Stimulated activated CD8-positive, alpha-beta memory T cell treated with anti-CD3 and anti-CD28 coated beads, Interleukin-7, amount 100 ng/mL, for 1 hour (primary cell): ENCODE data around the gene GPR153.

ENCODE experiments used
- DNase-seq, 2 donors: peaks; one replicate each; pipeline ENCODE4 v3.0.0-alpha.2; 2020; ENCODE audit warnings: low read depth in 2 of 2

The GPR153 gene

DNA sequence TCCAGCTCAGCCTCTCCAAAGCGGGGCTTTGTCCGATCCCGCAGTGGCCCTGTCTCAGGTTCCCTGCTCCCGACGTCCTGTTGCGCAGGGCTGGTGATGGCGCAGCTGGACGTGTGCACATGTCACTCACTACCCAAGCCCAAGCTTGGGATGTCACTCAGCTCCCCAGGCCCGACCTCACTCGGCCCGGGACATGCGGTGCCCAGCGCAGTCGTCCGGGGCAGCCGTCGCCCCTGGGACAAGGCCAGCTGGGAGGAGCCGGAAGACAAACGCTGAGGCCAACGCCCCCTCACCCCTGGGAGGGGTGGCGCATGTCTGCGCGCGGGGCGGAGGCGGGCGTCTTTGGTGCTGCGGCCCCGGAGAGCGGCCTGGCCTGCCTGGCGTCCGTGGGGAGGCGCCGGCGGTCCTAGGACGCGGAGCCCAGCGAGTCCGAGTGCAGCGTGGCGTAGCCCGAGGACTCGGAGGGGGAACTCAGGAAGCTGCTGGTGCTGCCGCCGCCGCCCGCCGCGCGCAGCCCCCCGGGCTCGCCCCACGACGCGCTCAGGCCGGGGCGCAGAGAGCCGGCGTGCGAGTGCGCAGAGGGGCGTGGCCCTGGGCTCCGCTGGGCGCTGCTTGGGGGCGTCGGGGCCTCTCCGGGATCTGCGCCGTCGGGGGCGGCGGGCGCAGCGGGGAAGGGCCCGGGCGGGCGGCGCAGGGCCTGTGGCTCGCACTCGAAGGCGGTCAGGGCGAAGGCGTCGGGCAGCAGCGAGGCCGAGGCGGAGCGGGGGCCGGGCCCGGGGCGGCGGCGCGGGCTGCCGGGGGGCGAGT lies 11.8 kb downstream of the GPR153 start:
- DNase-seq = no peak

DNA sequence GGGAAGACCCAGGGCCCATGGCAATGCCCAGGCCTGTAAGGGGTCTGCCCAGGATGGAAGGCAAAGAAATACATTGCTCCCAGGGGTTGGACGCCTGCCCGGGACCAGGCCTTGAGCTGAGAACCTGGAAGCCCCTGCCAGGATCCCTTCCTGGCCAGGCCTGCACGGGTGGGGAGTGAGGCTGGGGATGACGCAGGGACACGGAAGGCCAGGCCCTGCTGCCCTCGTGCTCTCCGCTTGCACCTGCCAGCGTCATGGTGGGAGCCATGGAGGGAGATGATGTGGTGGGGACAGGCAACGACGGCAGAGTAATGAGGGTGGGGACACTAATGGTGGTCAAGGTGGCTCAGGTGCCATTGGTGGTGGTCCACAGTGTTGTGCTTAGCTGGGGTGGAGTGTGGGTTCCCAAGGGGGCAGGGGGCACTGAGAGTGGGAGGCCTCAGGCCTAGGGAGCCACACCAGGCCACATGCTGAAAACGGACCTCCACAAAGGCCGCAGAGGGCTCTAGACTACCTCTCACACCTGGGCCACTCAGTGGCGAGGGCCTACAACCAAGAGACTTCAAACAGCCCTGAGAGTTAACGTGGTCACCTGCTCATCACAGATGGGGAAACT lies 12.6 kb downstream of the GPR153 start:
- DNase-seq = no peak

DNA sequence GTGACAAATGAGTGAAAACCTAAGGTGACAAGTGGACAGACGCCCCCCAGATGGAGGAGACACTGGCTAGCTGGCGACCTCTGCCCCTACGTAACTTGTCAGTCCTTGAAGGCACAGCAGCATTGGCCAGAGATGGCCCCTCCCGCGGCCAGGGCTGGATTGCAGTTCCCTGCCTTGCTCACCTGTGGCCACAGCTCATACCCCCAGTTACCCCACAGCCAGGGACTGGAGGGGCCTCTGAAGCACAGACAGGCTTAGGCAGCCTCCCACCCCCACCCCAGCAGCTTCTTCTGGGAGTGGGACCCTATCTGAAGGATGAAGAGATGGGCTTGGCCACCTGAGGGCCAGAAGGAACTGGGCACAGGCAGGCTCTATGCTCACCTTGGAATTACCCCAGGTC lies 13.2 kb downstream of the GPR153 start:
- no peak for DNase-seq

DNA sequence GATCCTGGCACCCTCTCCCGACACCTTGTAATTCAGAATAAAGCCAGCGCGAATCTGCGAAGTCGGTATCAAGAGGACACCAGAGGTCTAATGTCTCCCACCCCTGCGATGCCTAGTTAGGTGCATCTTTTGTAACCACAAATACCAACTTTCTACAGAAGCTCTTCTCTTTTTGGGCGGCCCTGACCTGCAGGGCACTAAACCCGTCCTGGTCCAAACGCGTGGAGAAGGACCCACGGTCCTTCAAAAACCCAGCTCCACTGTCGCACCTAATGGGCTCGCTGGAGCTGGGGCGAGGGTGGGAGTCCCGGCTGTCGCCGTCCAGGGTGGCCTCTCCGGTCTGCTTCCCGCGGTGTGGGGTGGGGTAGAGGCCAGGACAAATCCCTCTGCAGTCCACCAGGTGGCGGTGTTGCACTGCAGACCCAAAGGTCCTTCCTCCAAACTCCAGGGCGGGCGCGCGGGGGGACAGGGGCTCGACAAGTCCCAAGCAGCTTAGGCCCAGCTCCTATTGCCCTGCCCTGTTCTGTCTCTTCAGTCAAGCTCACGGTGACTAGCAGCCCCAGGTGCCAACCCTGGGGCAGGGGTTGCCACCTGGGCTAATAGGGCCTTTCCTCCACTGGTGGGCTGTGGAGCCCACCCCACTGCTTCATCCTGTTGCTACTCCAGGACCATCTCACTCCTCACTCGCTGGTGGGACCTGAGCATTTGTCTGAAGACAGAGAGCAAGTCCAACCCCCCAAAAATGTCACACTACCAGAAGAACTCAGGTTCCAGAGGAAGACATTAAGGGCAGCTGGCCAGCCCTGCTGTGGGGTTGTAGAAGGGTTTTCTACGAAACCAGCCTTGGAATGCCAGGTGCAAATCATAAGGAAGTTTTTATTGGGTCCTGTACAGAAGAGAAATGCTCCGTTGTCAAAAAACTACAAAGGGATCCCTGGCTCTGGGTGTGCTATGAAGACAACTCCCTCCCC lies 14.1 kb downstream of the GPR153 start:
- peak; percentile 57 to 71 for DNase-seq

DNA sequence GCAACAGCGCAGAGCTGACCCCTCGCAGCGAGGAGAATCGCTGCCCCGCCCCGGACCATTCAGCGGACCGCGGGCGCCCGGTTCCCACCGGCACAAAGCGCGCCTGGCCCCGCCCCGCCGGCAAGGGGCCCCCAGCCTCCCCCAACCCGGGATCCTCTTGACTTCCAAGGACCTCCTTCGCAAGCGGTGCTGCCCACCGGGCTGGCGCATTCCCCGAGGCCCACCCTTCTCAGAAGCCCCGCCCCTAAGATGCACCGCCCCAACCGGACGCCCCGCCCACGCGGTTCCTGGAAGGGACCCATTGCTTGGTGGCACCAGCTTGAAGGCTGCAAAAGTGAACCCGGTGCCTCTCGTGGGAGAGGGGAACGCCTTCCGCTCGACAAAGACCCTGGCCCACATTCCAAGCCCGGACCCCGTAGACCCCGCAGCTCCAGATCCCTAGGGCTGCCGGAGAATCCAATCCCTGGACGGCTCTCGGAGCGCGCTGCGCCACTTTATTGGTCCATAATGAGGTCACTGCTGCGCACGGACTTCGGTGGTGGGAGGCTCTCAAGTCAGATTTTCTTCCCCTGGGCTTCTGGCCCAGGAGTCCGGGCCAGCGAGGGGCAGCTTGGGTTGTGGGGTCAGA lies 14.9 kb downstream of the GPR153 start:
- DNase-seq = no peak

DNA sequence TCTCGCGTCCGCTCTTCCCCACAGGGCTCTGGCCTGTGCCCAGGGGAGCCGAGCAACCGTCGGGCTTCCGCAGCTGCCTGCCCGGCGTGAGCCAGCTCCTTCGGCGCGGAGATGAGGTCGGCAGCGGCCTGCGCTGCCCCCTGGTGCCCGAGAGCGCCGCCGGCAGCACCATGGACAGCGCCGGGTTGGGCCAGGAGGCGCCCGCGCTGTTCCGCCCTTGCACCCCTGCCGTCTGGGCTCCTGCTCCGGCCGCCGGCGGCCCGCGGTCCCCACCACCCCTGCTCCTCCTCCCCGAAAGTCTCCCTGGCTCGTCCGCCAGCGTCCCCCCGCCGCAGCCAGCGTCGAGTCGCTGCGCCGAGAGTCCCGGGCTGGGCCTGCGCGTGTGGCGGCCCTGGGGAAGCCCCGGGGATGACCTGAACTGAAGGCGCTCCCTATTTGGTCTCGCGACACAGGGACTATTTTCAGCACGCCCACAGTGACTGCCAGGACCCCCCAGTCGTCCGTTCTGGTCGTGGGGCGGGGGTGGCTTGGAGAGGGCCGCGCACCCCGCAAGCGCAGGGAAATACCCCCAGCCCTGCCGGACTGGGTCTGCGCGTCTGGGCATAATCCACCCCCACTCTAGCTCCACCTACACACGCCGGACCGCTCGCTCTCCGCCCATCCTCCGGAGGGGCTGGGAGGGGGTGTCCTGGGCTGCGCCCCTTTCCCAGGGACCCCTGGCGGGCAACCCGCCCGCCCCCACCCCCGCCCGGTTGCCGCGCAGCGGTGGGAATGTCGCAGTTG lies 15.6 kb downstream of the GPR153 start:
- DNase-seq = peak; percentile 55 to 68

DNA sequence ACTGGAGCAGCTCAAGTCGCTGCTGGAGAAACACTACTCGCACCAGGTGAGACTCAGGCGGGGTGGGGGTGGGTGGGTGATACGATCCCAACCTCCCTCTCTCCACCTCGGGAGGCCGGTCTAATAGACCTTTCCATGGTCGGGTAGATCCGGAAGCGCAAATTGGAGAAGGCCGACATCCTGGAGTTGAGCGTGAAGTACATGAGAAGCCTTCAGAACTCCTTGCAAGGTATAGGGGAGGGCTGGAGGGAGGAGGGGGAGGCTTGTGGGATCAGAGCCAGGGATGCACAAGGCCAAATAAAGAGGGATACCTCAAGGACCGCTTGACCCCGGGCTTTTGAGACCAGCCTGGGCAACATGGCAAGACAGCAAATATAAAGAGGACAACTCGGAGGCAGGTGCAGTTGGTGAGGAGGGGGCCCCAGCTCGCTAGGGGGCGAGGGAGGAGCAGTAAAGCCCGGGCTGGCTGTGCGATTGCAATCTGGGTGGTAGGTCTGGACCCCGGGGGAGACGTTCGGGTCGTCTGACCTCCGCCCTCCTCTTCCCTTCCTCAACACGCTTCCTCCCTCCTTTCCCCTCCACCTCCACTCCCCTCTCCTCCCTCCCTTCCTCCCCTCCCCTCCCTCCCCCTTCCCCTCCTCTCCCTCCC lies 16.4 kb downstream of the GPR153 start:
- DNase-seq = no peak

DNA sequence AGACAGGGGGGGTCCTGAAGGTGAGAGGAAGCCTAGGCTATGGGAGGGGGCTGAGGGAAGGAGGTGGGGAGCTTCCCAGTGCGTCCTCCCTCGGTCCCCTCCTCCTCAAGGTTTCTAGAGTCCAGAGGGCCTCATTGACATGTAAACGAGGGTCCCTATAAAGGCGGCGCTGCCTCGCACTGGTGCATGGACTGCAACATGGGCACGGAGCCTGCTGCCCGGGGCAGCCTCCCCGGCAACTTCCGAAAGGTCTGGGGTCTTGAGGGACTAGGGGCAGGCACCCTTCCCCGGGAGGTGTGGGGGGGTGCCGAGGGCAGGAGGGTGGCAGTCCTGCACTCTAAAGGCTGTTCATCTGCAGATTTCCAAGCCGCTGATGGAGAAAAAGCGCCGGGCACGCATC lies 16.9 kb downstream of the GPR153 start, which contains the start of gene HES3:
Gene HES3 (plus strand): TSS at position 187 of the 400 bp plus-strand sequence. CDS start 187 bp downstream, at position 374.
- DNase-seq = no peak

DNA sequence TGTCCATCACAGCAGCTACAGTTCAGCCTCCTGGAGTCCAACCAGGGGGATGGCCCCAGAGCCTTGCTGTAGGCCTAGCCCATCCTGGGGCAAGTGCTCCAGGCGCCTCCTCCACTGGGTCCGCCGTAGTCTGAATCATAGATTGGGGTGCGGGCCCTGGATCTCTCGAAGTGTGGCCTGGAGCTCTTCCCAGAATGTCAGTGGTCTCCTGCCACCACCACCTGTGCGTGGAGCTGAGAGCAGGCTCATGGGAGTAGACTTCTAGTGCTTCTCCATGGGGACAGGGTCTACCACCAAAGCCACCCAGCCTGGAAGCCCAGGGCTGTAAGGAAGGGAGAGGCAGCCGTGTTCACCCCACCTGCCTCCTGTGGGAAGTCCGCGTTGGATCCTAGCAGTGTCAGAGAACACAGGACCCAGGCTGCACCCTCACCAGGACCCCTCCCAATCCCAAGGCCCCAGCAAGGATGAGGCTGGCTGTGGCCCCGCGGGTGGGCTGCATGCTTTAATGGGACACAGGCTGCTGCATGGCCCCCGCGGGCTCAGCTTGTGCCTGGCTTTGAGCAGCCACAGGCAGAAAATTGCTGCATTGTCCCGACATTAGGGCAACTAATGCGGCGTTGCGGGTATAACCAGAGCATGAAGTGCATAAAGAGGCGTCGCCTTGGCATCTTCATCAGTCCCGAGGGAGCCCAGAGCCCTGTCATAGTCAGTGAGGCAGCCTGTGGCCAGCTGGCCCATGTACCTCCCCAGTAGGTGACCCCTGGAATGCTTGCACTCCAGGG lies 17.7 kb downstream of the GPR153 start:
- DNase-seq = no peak

DNA sequence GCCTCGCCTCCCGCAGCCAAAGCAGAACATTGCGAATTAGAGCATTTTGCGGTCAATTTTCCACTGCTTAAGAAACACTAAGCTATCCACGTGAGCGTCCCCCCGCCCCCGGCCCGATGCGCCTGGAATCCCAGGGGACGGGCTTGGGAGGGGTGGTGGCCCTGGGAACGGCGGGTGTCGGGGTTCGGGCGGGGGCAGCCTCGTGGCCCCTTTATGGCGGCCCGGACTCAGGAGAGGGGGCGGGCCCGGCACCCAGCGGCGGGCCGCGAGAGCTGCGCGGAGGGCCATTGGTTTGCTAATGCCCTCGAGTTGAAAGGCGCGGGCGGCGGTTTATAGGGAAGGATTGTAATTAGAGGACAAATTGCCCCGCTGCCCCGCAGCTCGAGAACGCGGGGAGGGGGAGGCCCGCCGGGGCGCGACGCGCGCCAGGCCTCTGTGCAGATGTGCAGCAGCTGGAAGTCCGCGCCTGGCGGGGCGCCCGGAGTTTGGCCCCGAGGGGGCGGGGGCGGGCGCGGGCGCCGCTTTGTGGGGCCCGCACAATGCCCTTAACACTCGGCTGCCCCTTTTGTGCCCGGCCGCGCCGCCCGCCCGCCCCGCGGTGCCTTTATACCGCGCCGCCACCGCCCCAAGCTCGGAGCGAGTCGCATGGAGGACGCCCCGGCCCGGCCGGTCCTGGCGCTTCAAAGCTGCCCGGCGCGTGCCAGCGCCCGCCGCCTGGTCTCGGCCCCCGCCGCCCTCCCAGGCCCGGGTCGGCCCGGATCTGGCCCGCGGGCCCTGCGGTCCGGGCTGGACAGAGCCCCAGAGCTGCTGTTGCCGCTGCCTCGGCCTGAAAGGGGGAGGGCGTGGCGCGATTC lies 18.8 kb downstream of the GPR153 start:
- DNase-seq = no peak

DNA sequence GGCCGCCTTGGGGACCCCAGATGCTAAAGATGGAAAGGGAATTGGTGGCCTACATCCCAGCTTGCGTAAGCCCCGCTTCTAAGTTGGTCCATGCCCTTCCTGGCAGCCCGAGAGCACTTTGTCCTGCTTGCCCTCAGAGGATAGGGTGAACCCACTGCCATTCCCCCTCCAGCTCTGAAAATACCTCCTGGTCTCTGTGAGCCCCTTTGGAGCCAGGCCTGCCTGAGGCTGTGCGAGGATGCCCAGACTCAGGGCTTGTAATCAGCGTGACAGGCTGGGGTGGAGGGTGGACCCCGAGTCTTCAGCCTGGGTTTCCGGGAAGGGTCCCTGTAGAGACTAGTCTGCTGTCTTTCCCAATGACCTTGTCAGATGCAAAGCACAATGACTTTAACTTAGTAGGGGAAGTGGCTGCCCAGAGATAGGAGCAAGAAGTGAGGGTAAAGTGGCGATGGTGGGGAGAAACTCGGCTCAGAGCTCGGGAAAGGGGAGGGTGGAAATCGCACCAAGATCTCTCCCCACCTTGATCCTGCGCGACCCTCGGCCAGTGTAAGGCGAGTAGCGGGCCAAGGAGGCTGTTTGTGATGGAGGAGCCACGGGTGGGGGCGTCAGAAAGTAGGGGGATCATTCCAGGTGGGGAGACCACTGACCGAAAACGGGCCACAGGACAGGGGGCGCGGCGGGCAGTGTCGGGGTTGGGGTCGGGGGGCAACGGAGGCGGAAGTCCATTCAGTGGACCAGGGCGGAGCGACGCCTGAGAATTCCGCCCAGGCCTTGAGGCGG lies 19.6 kb downstream of the GPR153 start:
- DNase-seq = no peak

DNA sequence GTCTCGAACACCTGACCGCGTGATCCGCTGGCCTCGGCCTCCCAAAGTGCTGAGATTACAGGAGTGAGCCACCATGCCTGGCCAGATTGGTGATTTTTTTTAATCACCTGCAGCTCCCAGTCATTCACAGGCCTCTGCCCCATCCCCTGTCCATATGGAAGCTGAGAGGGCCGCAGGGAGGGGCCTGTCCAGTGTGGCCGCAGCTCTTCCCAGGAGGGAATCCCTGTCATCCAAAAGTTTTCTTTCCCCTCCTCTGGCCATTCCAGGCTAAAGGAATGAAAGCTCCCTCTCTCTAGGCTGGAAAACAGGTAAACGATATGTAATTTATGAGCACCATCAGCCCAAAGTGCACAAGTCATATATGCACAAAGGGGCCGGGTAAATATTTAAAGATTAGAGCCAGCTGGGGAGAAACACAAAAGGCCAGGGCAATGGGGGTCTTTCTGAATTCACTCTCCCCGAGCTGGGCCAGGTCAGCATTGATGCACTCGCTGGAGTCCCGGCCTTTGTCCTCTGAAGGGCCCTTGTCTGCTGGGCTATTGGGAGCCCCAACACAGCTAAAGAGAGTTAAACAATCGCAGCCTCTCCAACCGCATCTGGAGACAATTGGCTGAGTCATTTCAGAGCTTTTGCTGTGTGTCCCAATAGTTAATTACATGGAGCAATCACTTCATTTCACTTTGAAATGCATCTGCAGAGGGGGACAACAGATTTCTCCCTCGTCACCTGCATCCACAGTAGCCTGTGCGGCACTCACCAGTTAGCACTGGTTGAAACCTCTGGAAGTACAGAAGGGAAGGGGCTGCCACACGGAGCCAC lies 20.7 kb downstream of the GPR153 start:
- no peak for DNase-seq

DNA sequence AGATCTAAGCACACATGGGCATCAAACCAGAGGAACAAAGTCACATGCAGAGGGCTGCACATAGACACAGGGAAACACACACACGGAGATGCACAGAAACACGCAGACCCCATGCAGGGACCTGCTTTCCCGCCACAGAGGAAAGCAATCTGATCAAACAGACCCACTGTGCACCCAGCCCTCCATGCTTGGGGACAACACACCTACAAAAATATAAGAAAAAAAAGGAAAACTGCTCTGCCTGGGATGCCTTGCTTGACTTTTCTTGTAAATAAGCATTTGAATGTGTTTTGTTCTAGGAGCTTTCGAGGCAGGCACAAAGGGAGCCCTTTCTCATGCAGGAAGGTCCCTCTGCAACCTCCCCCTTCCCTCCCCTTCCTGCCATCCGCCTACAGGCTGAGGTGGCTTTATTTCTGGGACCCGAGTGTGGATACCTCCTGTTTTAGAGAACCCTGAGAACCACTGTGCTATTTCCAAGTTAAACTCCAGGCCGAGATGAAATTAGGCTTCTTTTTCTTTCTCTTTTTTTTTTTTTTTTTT lies 21.6 kb downstream of the GPR153 start:
- DNase-seq = no peak

DNA sequence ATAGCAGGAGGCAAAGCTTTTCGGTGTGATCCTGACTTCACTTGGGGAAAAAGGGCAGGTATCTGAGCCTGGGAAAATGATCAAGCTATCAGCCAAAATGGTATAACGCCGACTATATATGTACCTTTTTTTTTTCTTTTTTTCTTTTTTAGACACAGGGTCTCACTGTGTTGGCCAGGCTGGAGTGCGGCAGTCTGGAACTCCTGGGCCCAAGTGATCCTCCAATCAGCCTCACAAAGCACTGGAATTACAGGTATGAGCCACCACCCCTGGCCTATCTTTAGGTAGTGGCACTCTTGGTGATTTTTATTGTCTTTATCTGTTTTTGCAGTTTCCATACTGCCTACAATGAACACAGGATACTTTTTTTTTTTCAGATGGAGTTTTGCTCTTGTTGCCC lies 23.8 kb downstream of the GPR153 start:
- no peak for DNase-seq

DNA sequence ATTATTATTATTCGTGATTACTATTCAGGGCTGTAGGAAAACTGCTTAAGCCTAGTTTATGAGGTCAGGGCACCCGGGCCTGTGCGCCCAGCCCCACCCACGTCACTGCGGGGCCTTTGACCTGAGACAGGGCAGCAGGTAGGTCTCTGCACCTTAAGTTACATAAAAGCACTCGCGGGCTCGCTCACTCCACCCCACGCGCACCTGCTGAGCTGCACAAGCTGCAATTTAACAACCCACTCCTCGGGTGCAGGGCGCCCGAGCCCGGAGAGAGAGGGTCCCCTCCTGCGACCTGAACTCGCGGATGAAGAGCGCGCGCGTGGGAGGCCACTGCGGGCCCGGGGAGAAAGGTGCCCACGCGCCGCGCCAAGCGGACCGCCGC lies 25.6 kb downstream of the GPR153 start:
- DNase-seq = no peak

DNA sequence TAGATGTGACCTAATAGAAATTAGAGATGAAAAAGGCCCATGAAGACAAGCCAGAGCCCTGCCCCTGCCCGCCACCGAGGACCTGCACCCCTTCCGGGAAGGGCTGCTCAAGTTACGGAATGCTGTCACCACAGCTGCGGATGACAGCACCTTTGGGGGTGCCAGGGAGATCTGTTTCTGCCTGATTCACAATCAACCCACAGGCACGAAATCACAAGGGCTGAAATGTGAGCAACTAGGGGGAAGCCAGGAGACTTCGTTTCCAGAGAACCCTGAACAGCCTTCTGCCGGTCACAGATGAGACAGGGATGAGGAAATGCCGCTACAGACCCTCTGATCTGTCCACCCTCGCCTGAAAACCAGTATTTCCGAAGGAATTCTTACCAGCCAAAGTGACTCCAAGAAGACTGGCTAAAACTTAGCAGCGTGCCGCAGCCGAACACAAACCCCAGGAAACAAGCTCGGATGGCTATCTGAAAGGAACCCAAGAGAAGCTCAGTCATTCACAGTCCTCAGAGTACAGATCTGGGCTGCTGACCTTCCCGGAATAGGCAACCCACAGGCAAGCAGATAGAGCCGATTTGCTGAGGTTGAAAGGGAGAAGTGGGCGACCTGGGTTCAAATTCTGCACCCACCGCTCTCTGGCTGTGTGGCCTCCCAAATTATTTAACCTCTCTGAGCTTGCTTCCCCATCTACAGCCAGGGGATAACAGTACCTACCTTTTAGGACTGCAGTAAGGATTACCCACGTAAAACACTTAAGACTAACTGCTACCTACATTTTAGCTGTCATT lies 26.2 kb downstream of the GPR153 start:
- DNase-seq = no peak
